ENCODE results near the gene SHROOM3. TPM values are rescaled to one million over a fixed set of nuclear protein-coding genes. Genes with fewer than 3 reads are reported as not detected.

SHROOM3 gene
- total and polyA plus RNA-seq, 2 experiments from 2014 or later, result 11.3 to 73.5 TPM

GRCh38 chr4:76515975-76516843 lies 81.2 kb downstream of the SHROOM3 start:
- H3K4me1 Mint-ChIP-seq, result peaks cover 14% of the 10 kb centered on the region
- H3K27me3 ChIP-seq (ENCODE audit: insufficient read depth), result no peaks in the 10 kb centered on the region
- H2AFZ ChIP-seq, result no peak overlapping the region
- ATAC-seq (no peak), DNase-seq (ENCODE audit: low spot score) (no peak)
- peaks cover 7% of the 10 kb centered on the region for H3K27me3 Mint-ChIP-seq (ENCODE audit: insufficient read depth, low read depth, poor library complexity)
- no peaks in the 10 kb centered on the region for H4K20me1 ChIP-seq (replicated peaks; ENCODE audit: insufficient read depth)
- no peaks in the 10 kb centered on the region for H3K9me2 ChIP-seq (ENCODE audit: insufficient read depth)
- no peaks in the 10 kb centered on the region for H3K79me2 ChIP-seq (replicated peaks; ENCODE audit: insufficient read depth)
- peaks cover 9% of the 10 kb centered on the region; the same call in 2 of the 3 replicates for H3K36me3 Mint-ChIP-seq (ENCODE audit: low read depth)
- TF ChIP-seq STAT1 (IDR thresholded peaks at IDR 0.05; ENCODE audit: unreplicated experiment) (no peak), EZH2phosphoT487 (IDR thresholded peaks at IDR 0.05; ENCODE audit: unreplicated experiment) (no peak), JUNB (IDR thresholded peaks at IDR 0.05; ENCODE audit: unreplicated experiment) (no peak), POLR2AphosphoS5 (IDR thresholded peaks at IDR 0.05; ENCODE audit: low read depth) (no peak), EZH2 (IDR thresholded peaks at IDR 0.05; ENCODE audit: low read depth, unreplicated experiment) (no peak), ZNF114 (CRISPR knock-in tag; IDR thresholded peaks at IDR 0.05) (no peak), ZNF462 (CRISPR knock-in tag; IDR thresholded peaks at IDR 0.05) (no peak), NANOG (IDR thresholded peaks at IDR 0.05; ENCODE audit: borderline replicate concordance) (no peak), ZNF331 (CRISPR knock-in tag; IDR thresholded peaks at IDR 0.05; ENCODE audit: low read depth) (no peak), ETS1 (IDR thresholded peaks at IDR 0.05) (no peak), CTCF (conservative IDR thresholded peaks at IDR 0.05; ENCODE audit: low read depth in 2 of 2) (no peak), REST (IDR thresholded peaks at IDR 0.05; ENCODE audit: unreplicated experiment) (no peak), CREB1 (CRISPR knock-in tag; IDR thresholded peaks at IDR 0.05; ENCODE audit: low read depth) (no peak)
- H3K36me3 ChIP-seq (ENCODE audit: insufficient read depth), result 0 out of 2 replicates have a peak, but pooled peaks cover 5% of the 10 kb centered on the region
- H3K27ac ChIP-seq (ENCODE audit: low read depth), result no peak overlapping the region
- no peak overlapping the region for H3K4me2 ChIP-seq
- H3K27ac Mint-ChIP-seq, result no peak overlapping the region
- peaks cover 9% of the 10 kb centered on the region; the same call in 1 of the 2 replicates for H3K4me1 ChIP-seq (ENCODE audit: insufficient read depth)
- H3K4me3 ChIP-seq, result no peak overlapping the region
- peaks cover 11% of the 10 kb centered on the region; the same call in 2 of the 3 replicates for H3K9me3 Mint-ChIP-seq
- H3F3A ChIP-seq (replicated peaks; ENCODE audit: low read depth), result no peaks in the 10 kb centered on the region; the same call in 1 of the 2 replicates
- no peak overlapping the region for H3K4me3 Mint-ChIP-seq

Measured in GM23338 (cell line).